C4-2B (cell line): ENCODE data around the gene CWC27.

Source experiments
- ZFX ChIP-seq: fragments of 450-650 bp; IDR thresholded peaks from 2 replicates; pipeline ENCODE4 v1.6.1; 2017
- TF ChIP-seq, protein P1 (sequence below): fragments of 450-650 bp; conservative IDR thresholded peaks from 2 replicates; pipeline ENCODE4 v1.5.1; 2017; ENCODE audit warnings: mild to moderate bottlenecking

DNA sequence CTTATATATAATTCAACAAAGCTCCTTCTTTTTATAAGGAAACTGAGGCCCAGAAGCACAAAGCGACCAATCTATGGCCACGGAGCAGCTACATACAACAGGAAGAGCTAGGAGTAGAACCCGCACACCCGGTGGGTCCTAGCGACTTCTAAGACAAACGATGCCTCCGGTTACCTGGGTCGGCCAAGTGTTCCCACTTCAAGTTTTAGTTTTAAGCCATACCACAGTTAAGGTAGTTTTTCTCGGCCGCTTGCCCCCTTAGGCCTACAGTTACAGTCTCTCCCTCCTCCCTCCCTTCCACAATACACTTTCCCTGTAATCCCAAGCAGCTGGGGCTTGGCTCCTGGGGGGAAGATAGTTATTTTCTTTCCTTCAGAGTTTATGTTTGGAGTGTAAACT, 772 bp upstream of the CWC27 start:
- TF ChIP-seq, protein P1, sequence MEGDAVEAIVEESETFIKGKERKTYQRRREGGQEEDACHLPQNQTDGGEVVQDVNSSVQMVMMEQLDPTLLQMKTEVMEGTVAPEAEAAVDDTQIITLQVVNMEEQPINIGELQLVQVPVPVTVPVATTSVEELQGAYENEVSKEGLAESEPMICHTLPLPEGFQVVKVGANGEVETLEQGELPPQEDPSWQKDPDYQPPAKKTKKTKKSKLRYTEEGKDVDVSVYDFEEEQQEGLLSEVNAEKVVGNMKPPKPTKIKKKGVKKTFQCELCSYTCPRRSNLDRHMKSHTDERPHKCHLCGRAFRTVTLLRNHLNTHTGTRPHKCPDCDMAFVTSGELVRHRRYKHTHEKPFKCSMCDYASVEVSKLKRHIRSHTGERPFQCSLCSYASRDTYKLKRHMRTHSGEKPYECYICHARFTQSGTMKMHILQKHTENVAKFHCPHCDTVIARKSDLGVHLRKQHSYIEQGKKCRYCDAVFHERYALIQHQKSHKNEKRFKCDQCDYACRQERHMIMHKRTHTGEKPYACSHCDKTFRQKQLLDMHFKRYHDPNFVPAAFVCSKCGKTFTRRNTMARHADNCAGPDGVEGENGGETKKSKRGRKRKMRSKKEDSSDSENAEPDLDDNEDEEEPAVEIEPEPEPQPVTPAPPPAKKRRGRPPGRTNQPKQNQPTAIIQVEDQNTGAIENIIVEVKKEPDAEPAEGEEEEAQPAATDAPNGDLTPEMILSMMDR = no peak
- TF ChIP-seq ZFX = no peak
